ENCODE measurements around the gene MZT2B.
"Not testable (repeated sequence)": the region's sequence is repeated elsewhere in the genome, so short reads cannot be mapped to it uniquely, and the experiment has no call there.

Gene MZT2B

GRCh38 chr2:130155956-130156623 is 26.0 kb upstream of the MZT2B start:
- H3K4me1 Mint-ChIP-seq, result peaks cover 15% of the 10 kb centered on the region
- H3K9me3 Mint-ChIP-seq; H3K27me3 Mint-ChIP-seq; DNase-seq (ENCODE audit: low spot score in 2 of 2); H3K27ac Mint-ChIP-seq (ENCODE audit: low read depth); ATAC-seq (replicated peaks; ENCODE audit: extremely low read depth, poor library complexity, severe bottlenecking); H3K4me3 Mint-ChIP-seq: not testable (repeated sequence)
- H3K36me3 Mint-ChIP-seq (ENCODE audit: insufficient read depth), result peaks cover 20% of the 10 kb centered on the region

GRCh38 chr2:130156624-130157004 is 25.4 kb upstream of the MZT2B start:
- DNase-seq (ENCODE audit: low spot score in 2 of 2), result no peak
- Mint-ChIP-seq H3K9me3 (no peaks in the 10 kb centered on the region), H3K36me3 (ENCODE audit: insufficient read depth) (peaks cover 21% of the 10 kb centered on the region), H3K27me3 (no peaks in the 10 kb centered on the region), H3K4me3 (no peak overlapping the region), H3K27ac (ENCODE audit: low read depth) (no peak overlapping the region), H3K4me1 (peaks cover 15% of the 10 kb centered on the region)
- ATAC-seq (replicated peaks; ENCODE audit: extremely low read depth, poor library complexity, severe bottlenecking), result no peak

GRCh38 chr2:130157354-130157753 is 24.7 kb upstream of the MZT2B start:
- not testable (repeated sequence) for H3K27ac Mint-ChIP-seq (ENCODE audit: low read depth); H3K27me3 Mint-ChIP-seq

GRCh38 chr2:130157825-130158514 is 24.1 kb upstream of the MZT2B start:
- not testable (repeated sequence) for H3K4me3 Mint-ChIP-seq; H3K9me3 Mint-ChIP-seq; H3K27me3 Mint-ChIP-seq; DNase-seq (ENCODE audit: low spot score in 2 of 2)
- peak overlapping the region; percentile 35 for H3K27ac Mint-ChIP-seq (ENCODE audit: low read depth)
- peaks cover 21% of the 10 kb centered on the region for H3K36me3 Mint-ChIP-seq (ENCODE audit: insufficient read depth)
- peak; percentile 26 for ATAC-seq (replicated peaks; ENCODE audit: extremely low read depth, poor library complexity, severe bottlenecking)
- peaks cover 15% of the 10 kb centered on the region for H3K4me1 Mint-ChIP-seq

More at GRCh38 chr2:130157354-130157753, 24.7 kb upstream of the MZT2B start:
- peaks cover 20% of the 10 kb centered on the region for H3K36me3 Mint-ChIP-seq (ENCODE audit: insufficient read depth)
- DNase-seq (ENCODE audit: low spot score in 2 of 2); ATAC-seq (replicated peaks; ENCODE audit: extremely low read depth, poor library complexity, severe bottlenecking); H3K4me3 Mint-ChIP-seq; H3K9me3 Mint-ChIP-seq: not testable (repeated sequence)
- peaks cover 15% of the 10 kb centered on the region for H3K4me1 Mint-ChIP-seq

GRCh38 chr2:130158631-130159030 is 23.4 kb upstream of the MZT2B start:
- H3K36me3 Mint-ChIP-seq (ENCODE audit: insufficient read depth), result peaks cover 19% of the 10 kb centered on the region
- no peaks in the 10 kb centered on the region for H3K27me3 Mint-ChIP-seq
- H3K27ac Mint-ChIP-seq (ENCODE audit: low read depth), result peak overlapping the region; percentile 35
- ATAC-seq (replicated peaks; ENCODE audit: extremely low read depth, poor library complexity, severe bottlenecking) (no peak), DNase-seq (ENCODE audit: low spot score in 2 of 2) (no peak)
- no peaks in the 10 kb centered on the region for H3K9me3 Mint-ChIP-seq
- H3K4me3 Mint-ChIP-seq, result no peak overlapping the region
- H3K4me1 Mint-ChIP-seq, result peaks cover 15% of the 10 kb centered on the region

GRCh38 chr2:130159376-130159775 is 22.7 kb upstream of the MZT2B start:
- H3K27ac Mint-ChIP-seq (ENCODE audit: low read depth); H3K9me3 Mint-ChIP-seq; H3K27me3 Mint-ChIP-seq; DNase-seq (ENCODE audit: low spot score in 2 of 2); ATAC-seq (replicated peaks; ENCODE audit: extremely low read depth, poor library complexity, severe bottlenecking); H3K4me3 Mint-ChIP-seq: not testable (repeated sequence)
- Mint-ChIP-seq H3K36me3 (ENCODE audit: insufficient read depth) (peaks cover 21% of the 10 kb centered on the region), H3K4me1 (peaks cover 15% of the 10 kb centered on the region)

- Mint-ChIP-seq H3K27ac (ENCODE audit: low read depth) (no peak overlapping the region), H3K9me3 (no peaks in the 10 kb centered on the region), H3K4me1 (peaks cover 15% of the 10 kb centered on the region), H3K27me3 (no peaks in the 10 kb centered on the region), H3K36me3 (ENCODE audit: insufficient read depth) (peaks cover 27% of the 10 kb centered on the region), H3K4me3 (no peak overlapping the region)
- no peak for ATAC-seq (replicated peaks; ENCODE audit: extremely low read depth, poor library complexity, severe bottlenecking)
- DNase-seq (ENCODE audit: low spot score in 2 of 2), result no peak
Measured at GRCh38 chr2:130160131-130160530, 21.9 kb upstream of the MZT2B start.

- not testable (repeated sequence) for H3K27me3 Mint-ChIP-seq; H3K4me3 Mint-ChIP-seq; H3K9me3 Mint-ChIP-seq; ATAC-seq (replicated peaks; ENCODE audit: extremely low read depth, poor library complexity, severe bottlenecking); DNase-seq (ENCODE audit: low spot score in 2 of 2); H3K27ac Mint-ChIP-seq (ENCODE audit: low read depth)
- peaks cover 15% of the 10 kb centered on the region for H3K4me1 Mint-ChIP-seq
- peaks cover 34% of the 10 kb centered on the region for H3K36me3 Mint-ChIP-seq (ENCODE audit: insufficient read depth)
Measured at GRCh38 chr2:130160838-130161705, 21.0 kb upstream of the MZT2B start.

- ATAC-seq (replicated peaks; ENCODE audit: extremely low read depth, poor library complexity, severe bottlenecking); H3K27ac Mint-ChIP-seq (ENCODE audit: low read depth); H3K4me3 Mint-ChIP-seq; H3K27me3 Mint-ChIP-seq; DNase-seq (ENCODE audit: low spot score in 2 of 2); H3K9me3 Mint-ChIP-seq: not testable (repeated sequence)
- peaks cover 15% of the 10 kb centered on the region for H3K4me1 Mint-ChIP-seq
- peaks cover 44% of the 10 kb centered on the region for H3K36me3 Mint-ChIP-seq (ENCODE audit: insufficient read depth)
Measured at GRCh38 chr2:130162486-130162885, 19.6 kb upstream of the MZT2B start.

GRCh38 chr2:130162968-130163367 is 19.1 kb upstream of the MZT2B start:
- peaks cover 11% of the 10 kb centered on the region for H3K4me1 Mint-ChIP-seq
- H3K36me3 Mint-ChIP-seq (ENCODE audit: insufficient read depth), result peaks cover 45% of the 10 kb centered on the region
- no peak overlapping the region for H3K27ac Mint-ChIP-seq (ENCODE audit: low read depth)
- H3K9me3 Mint-ChIP-seq, result no peaks in the 10 kb centered on the region
- H3K4me3 Mint-ChIP-seq, result no peak overlapping the region
- DNase-seq (ENCODE audit: low spot score in 2 of 2), result no peak
- no peaks in the 10 kb centered on the region for H3K27me3 Mint-ChIP-seq
- ATAC-seq (replicated peaks; ENCODE audit: extremely low read depth, poor library complexity, severe bottlenecking), result no peak

GRCh38 chr2:130165293-130166016 is 16.6 kb upstream of the MZT2B start:
- no peaks in the 10 kb centered on the region for H3K9me3 Mint-ChIP-seq
- H3K4me1 Mint-ChIP-seq, result peaks cover under 1% of the 10 kb centered on the region
- DNase-seq (ENCODE audit: low spot score in 2 of 2) (no peak), ATAC-seq (replicated peaks; ENCODE audit: extremely low read depth, poor library complexity, severe bottlenecking) (no peak)
- H3K27ac Mint-ChIP-seq (ENCODE audit: low read depth), result no peak overlapping the region
- H3K36me3 Mint-ChIP-seq (ENCODE audit: insufficient read depth), result peaks cover 53% of the 10 kb centered on the region
- H3K4me3 Mint-ChIP-seq, result no peak overlapping the region
- no peaks in the 10 kb centered on the region for H3K27me3 Mint-ChIP-seq

GRCh38 chr2:130166611-130167010 is 15.5 kb upstream of the MZT2B start:
- H3K27me3 Mint-ChIP-seq; ATAC-seq (replicated peaks; ENCODE audit: extremely low read depth, poor library complexity, severe bottlenecking); DNase-seq (ENCODE audit: low spot score in 2 of 2); H3K27ac Mint-ChIP-seq (ENCODE audit: low read depth); H3K9me3 Mint-ChIP-seq; H3K4me3 Mint-ChIP-seq; H3K4me1 Mint-ChIP-seq: not testable (repeated sequence)
- H3K36me3 Mint-ChIP-seq (ENCODE audit: insufficient read depth), result peaks cover 57% of the 10 kb centered on the region
